ENCODE data around the gene CNN3. TPM values are rescaled to one million over a fixed set of nuclear protein-coding genes. Genes with fewer than 3 reads are reported as not detected.

Gene CNN3
- total RNA-seq, 2 donors from 2014 or later = 275 to 308 TPM

GRCh38 chr1:94958081-94958480, 31.2 kb upstream of the CNN3 start:
- no peak overlapping the region for H3K27ac Mint-ChIP-seq
- Histone ChIP-seq H3K36me3 (ENCODE audit: control insufficient read depth, insufficient read depth, low read length) (no peaks in the 10 kb centered on the region), H3K9me3 (ENCODE audit: control insufficient read depth, low read length) (peaks cover 2% of the 10 kb centered on the region), H3K9ac (ENCODE audit: extremely low read depth, low read length, poor library complexity, severe bottlenecking) (no peak overlapping the region), H3K27me3 (ENCODE audit: control insufficient read depth, insufficient read depth, low read length, poor library complexity, severe bottlenecking) (no peaks in the 10 kb centered on the region), H3K4me1 (ENCODE audit: control insufficient read depth, insufficient read depth, low read length) (no peaks in the 10 kb centered on the region), H3K4me3 (ENCODE audit: low read length) (no peak overlapping the region), H3K27ac (ENCODE audit: low read depth, low read length) (no peak overlapping the region)
- DNase-seq = no peak
- H3K4me1 Mint-ChIP-seq = peaks cover 9% of the 10 kb centered on the region
- no peaks in the 10 kb centered on the region for H3K36me3 Mint-ChIP-seq (ENCODE audit: low read depth)
- no peak overlapping the region for H3K4me3 Mint-ChIP-seq
- H3K9me3 Mint-ChIP-seq = no peaks in the 10 kb centered on the region
- 86 to 100% methylated on average over 1 of the region's 1 CpG for WGBS, 2 experiments (ENCODE audit: insufficient coverage in 1 of 2, insufficient read length in 1 of 2)
- TF ChIP-seq, protein P1, sequence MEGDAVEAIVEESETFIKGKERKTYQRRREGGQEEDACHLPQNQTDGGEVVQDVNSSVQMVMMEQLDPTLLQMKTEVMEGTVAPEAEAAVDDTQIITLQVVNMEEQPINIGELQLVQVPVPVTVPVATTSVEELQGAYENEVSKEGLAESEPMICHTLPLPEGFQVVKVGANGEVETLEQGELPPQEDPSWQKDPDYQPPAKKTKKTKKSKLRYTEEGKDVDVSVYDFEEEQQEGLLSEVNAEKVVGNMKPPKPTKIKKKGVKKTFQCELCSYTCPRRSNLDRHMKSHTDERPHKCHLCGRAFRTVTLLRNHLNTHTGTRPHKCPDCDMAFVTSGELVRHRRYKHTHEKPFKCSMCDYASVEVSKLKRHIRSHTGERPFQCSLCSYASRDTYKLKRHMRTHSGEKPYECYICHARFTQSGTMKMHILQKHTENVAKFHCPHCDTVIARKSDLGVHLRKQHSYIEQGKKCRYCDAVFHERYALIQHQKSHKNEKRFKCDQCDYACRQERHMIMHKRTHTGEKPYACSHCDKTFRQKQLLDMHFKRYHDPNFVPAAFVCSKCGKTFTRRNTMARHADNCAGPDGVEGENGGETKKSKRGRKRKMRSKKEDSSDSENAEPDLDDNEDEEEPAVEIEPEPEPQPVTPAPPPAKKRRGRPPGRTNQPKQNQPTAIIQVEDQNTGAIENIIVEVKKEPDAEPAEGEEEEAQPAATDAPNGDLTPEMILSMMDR (conservative IDR thresholded peaks at IDR 0.05) = no peak
- peaks cover 3% of the 10 kb centered on the region for H3K27me3 Mint-ChIP-seq (ENCODE audit: insufficient read depth)

DNA sequence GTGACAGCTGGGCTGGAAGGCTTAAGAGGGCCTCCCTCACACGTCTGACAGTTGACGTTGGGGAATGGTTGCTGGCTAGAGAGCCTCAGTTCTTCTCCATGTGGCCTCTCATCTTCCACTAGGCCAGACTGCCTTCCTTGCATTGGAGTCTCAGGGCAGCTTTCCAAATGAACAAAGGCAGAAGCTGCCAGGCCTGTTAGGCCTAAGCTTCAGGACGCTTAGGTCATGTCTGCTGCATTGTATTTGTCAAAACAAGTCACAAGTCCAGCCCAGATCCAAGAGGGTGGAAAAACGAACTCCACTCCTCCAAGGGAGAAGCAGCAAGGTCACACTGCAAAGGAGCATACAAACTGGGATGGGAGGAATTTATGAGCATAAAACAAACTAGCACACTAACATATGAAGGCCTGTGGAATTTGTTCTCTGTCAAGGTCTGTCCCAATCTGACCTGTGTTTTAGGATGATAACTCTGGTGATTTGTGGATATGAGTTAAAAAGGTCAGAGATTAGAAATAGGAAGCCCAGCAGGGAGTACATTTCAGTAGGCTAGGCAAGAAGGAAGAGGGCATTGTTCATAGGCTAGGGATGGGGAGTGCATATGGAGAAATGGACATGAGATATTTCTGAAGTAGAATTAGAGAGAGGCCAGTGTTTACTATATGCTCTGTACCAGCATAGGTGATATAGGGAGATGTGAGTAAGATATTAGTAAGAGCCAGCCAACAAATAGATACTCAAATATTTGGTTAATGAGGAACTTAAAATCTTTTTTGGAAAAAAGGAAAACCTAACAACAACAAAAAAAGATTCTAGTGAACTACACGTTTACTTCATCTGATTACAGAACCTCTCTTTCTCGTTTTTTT, 29.1 kb upstream of the CNN3 start:
- no peak overlapping the region for H3K27ac Mint-ChIP-seq
- TF ChIP-seq, protein P1 (conservative IDR thresholded peaks at IDR 0.05) = no peak
- DNase-seq = no peak
- Histone ChIP-seq H3K4me1 (ENCODE audit: control insufficient read depth, insufficient read depth, low read length) (peaks cover 11% of the 10 kb centered on the region), H3K27ac (ENCODE audit: low read depth, low read length) (no peak overlapping the region), H3K4me3 (ENCODE audit: low read length) (no peak overlapping the region), H3K27me3 (ENCODE audit: control insufficient read depth, insufficient read depth, low read length, poor library complexity, severe bottlenecking) (no peaks in the 10 kb centered on the region), H3K9me3 (ENCODE audit: control insufficient read depth, low read length) (peaks cover 4% of the 10 kb centered on the region), H3K9ac (ENCODE audit: extremely low read depth, low read length, poor library complexity, severe bottlenecking) (no peak overlapping the region), H3K36me3 (ENCODE audit: control insufficient read depth, insufficient read depth, low read length) (no peaks in the 10 kb centered on the region)
- no peak overlapping the region for H3K4me3 Mint-ChIP-seq
- H3K9me3 Mint-ChIP-seq = no peaks in the 10 kb centered on the region
- H3K36me3 Mint-ChIP-seq (ENCODE audit: low read depth) = no peaks in the 10 kb centered on the region
- peaks cover 3% of the 10 kb centered on the region for H3K27me3 Mint-ChIP-seq (ENCODE audit: insufficient read depth)
- peaks cover 19% of the 10 kb centered on the region for H3K4me1 Mint-ChIP-seq
- WGBS, 2 experiments (ENCODE audit: insufficient coverage in 1 of 2, insufficient read length in 1 of 2) = 74 to 84% methylated on average over 4 to 6 of the region's 6 CpGs

DNA sequence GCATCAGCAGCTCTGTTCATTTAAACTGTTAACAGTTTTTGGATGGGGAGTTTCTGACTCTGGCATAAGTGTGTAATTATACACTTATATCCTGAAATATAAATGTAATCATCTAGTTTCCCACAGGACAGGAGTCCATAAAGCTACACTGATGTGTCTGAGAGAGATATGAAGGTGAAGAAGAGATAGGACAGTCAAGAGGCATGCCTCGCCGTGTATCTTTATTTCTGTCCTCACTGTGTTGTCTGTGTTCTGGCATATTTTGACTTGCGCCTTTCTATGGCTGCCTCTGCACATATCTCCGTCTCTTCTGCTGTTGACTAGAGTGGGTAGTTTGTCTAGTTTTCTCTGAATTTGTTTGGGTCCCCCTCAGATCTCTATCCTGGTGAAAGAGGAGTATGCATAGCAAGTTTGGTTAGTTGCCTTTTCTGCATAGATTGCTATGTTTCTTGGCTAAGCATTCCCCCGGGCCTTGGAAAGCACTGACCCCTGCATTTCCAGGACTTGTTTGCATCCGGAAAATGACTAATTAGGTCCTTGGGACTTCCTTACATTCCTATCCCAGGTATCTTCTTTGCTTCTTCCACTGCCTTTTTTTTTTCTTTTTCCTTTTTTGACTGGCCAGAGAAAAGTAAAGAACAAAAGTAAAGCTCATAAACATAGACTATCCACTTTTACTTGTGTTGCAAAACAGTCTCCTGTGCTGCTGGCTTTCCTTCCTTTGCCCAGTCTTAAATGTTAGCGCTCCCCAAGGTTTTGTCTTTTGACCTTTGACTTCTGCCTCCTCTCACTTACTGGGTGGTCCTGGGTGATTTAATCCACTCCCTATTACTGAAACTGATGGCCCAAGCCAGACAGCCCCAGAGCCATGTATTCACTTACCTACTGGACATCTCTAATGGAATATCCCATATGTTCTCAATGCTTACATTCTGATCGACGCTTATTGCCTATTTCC, 27.6 kb upstream of the CNN3 start:
- WGBS, 2 experiments (ENCODE audit: insufficient coverage in 1 of 2, insufficient read length in 1 of 2) = 77 to 82% methylated on average over 9 of the region's 9 CpGs
- TF ChIP-seq, protein P1 (conservative IDR thresholded peaks at IDR 0.05) = no peak
- no peak overlapping the region for H3K9ac ChIP-seq (ENCODE audit: extremely low read depth, low read length, poor library complexity, severe bottlenecking)
- H3K4me3 ChIP-seq (ENCODE audit: low read length) = no peak overlapping the region
- H3K36me3 Mint-ChIP-seq (ENCODE audit: low read depth) = no peaks in the 10 kb centered on the region
- peaks cover 12% of the 10 kb centered on the region for H3K4me1 ChIP-seq (ENCODE audit: control insufficient read depth, insufficient read depth, low read length)
- H3K4me1 Mint-ChIP-seq = peaks cover 30% of the 10 kb centered on the region
- no peak for DNase-seq
- no peaks in the 10 kb centered on the region for H3K9me3 Mint-ChIP-seq
- peaks cover 3% of the 10 kb centered on the region for H3K27me3 Mint-ChIP-seq (ENCODE audit: insufficient read depth)
- no peak overlapping the region for H3K4me3 Mint-ChIP-seq
- H3K27ac Mint-ChIP-seq = no peak overlapping the region
- no peak overlapping the region for H3K27ac ChIP-seq (ENCODE audit: low read depth, low read length)
- no peaks in the 10 kb centered on the region for H3K27me3 ChIP-seq (ENCODE audit: control insufficient read depth, insufficient read depth, low read length, poor library complexity, severe bottlenecking)
- peaks cover 4% of the 10 kb centered on the region for H3K9me3 ChIP-seq (ENCODE audit: control insufficient read depth, low read length)
- no peaks in the 10 kb centered on the region for H3K36me3 ChIP-seq (ENCODE audit: control insufficient read depth, insufficient read depth, low read length)

Measured in endodermal cell (in vitro differentiated cells).